Activated CD4-positive, alpha-beta T cell treated with anti-CD3 and anti-CD28 coated beads, Interleukin-2, amount 50 U/mL, for 4 hours (primary cell): Measurements from ENCODE around the gene TBATA.
"Not testable (repeated sequence)": the region's sequence is repeated elsewhere in the genome, so short reads cannot be mapped to it uniquely, and the experiment has no call there.

Experiments
- DNase-seq, 2 experiments: peaks; one replicate each; pipeline ENCODE4 v3.0.0-alpha.2; 2020

Gene TBATA

GRCh38 chr10:70777063-70777875 is 7.9 kb downstream of the TBATA start:
- DNase-seq: no peak

DNA sequence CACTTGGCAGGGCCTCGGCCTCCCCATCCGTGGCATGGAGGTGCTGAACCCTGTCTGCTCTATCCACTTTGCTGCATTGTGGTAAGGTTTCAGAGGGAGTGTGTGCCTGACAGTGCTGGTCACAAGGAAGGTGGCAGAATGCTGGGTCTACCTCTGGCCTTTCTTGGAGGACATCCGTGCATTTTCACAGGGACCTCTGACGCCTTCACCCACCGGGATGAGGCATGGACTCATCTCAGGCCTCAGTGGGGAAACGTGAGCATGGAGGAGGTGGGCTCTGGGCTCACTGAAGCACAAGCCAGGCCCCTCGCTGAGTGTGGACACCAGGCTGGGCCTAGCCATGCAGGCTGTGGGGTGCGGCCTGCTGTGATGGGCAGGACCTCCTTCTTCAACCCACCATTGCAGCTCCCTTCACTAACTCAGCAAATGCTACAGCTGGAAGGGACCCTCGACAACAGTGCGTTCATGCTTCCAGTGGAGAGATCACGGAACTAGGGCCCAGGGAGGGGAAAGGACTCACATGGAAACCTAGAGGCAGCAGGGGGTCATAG is 8.6 kb downstream of the TBATA start:
- no peak for DNase-seq

DNA sequence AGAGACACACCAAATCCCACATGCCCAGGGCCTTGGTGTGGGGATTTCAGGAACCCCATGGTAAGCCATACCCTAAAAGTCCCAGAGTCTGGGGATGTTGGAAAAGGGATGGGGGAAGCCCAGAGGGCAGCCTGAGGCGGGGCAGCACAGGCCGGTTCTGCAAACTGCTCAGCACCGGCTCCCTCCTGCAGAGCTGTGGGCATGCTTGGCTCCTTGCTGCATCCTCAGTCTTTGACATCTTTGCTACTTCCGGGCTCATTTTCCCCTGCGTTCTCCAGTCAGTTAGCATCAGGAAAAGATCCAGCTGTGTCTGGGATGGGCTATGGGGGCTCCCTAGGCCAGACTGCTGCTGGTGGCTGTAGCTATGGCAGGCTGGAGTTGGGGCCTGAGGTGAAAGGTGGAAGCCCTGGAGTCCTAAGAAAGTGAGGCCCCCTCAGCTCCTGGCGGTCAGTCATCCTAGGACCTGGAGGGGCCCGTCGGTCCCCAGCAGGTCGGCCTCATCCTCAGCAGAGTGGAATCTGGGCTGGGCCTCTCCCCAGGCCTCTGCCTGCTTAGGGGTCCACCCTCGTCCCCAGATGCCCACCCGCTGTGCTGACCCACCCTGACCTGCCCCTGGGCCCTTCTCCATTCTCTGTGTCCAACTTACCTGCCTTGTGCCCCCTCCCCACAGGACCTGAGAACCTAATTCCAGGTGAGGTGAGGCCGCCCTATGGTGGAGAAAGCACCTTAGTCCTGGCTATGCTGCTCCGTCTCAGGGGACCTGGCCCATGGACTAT is 9.3 kb downstream of the TBATA start:
- no peak for DNase-seq

DNA sequence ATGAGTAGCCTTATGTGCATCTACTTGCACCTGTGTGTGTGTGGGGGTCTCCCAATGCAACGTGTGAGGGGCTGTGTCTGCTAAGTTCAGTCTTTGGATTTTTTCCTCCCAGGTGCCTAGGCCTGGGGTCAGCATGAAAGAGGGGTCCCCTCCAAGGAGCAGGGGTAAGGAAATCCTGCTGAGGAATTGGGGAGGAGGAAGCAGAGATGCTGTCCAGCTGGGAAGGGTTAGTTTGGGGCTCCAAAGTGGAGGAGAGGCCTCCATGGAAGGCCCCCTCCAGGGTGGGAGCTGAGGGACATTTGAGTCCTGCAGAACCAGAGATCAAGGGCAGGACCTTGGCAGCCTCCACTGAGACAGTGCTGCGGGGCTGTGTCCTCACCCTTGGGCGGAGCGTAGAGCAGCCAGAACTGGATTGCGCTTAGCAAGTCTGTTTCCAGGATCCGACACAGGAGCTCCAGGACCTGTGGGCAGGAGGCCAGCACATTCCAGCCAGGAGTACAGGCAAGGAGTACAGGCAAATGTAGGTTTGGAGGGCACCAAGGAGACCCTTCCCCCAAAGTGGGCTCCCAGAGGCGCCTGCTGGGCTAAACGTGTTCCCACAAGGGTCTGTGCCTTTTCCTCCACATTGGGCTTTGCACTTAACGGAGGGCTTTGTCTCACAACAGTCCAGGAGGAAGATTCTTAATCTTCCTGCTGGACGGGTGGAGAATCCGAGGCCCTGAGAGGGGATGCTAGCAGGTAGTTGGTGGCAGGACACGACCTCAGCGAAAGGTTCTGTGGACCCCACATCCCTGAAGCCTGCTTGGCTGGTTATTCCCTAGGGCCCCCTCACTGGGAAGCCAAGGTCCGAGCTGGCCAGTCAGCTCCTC is 10.1 kb downstream of the TBATA start:
- no peak for DNase-seq

DNA sequence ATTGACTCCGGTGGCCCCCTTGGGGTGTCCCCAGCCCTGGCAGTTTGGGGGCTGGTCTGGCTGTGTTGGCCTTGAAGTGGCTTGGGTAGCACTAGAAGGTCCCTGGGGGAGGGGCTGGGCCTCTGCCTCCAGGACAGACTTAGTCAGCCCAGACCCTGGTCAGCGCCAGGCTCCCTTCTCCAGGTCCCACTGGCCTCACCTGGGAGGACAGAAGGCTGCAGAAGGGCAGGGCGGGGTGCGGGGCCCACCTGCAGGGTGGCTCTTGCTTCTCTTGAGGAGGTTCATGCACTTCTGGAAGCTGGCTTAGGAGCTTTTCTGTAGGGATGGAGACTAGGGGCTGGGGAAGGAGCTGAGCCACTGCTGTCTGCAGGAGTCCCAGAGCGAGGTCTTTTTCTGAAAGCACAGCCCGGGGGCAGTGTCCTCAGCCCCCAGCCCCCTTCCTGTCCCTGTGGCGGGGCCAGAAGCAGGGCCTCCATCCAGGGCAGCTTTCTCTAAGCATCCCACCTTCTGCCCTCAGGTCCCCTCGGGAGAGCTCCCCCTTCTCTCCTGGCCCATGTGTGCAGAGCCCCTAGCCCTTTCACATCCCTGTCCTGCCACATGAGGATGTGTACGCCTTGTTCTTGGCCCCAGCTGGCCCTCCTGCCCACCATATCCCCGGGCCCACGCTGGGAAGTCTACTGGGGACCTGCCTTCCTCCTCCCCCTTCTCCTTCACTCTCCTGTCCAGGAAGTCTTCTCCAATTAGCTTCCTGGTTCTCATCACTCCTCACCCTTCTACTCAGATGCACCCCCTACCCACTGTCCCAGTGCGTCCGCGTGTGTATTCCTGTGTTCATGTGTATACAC is 11.0 kb downstream of the TBATA start:
- DNase-seq: no peak

GRCh38 chr10:70773461-70773860 is 11.7 kb downstream of the TBATA start:
- no peak for DNase-seq

- no peak for DNase-seq
Observed at GRCh38 chr10:70772627-70773026, 12.6 kb downstream of the TBATA start.

DNA sequence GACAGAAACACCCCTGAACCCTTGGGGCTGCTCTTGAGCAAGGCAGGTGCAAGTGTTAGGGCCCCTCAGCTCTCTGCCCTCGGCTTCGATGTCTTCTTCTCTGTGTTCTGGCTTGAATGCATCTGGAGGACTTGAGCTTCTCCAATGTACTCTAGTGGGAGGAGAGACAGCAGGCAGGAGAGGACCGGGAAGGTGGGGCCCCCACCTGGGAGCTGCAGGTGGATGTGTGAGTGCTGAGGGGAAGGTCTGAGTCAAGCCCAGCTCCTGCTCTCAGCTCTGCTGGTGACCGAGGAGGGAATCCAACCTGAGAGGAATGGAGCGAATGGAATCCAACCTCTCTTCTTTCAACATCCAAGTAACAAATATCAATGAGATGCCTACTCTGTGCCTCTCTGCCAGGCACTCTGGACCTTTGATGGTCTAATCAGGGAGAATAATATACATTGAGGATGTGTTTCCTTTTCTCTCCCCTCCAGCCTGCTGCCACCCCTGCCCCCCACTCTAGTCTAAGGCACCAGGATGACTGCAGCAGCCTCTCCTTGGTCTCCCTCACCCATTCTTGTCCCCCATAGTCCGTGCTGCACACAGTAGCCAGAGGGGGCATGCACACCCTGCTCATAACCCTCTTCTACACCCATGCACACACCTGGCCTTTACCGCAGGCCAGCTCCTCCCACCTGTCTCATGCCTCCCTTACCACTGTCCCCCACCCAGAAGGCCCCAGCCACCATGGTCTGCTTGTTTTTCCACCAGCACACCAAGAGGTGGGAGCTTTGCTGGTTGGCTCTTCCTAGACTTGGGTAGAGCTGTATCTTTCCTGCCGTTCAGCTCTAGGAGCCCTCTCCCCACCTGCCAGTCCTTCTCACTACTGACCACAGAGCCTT is 13.6 kb downstream of the TBATA start:
- no peak for DNase-seq

DNA sequence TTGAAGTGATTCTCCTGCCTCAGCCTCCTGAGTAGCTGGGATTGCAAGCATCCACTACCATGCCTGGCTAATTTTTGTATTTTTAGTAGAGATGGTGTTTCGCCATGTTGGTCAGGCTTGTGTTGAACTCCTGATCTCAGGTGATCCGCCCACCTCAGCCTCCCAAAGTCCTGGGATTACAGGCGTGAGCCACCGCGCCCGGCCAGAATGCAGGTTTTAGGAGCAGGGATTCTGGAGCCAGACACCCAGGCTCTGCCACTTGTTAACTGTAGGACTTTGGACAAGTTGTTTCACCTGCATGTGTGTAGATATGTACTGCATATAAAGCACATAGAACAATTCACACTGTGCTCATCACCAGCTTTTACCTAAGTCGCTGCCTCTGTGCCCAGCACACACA is 14.7 kb downstream of the TBATA start:
- not testable (repeated sequence) for DNase-seq

- no peak for DNase-seq
Observed at GRCh38 chr10:70770001-70770400, 15.2 kb downstream of the TBATA start.

- no peak for DNase-seq
Observed at GRCh38 chr10:70769121-70769520, 16.1 kb downstream of the TBATA start.

GRCh38 chr10:70768026-70768685 is 17.0 kb downstream of the TBATA start:
- DNase-seq: not testable (repeated sequence)

DNA sequence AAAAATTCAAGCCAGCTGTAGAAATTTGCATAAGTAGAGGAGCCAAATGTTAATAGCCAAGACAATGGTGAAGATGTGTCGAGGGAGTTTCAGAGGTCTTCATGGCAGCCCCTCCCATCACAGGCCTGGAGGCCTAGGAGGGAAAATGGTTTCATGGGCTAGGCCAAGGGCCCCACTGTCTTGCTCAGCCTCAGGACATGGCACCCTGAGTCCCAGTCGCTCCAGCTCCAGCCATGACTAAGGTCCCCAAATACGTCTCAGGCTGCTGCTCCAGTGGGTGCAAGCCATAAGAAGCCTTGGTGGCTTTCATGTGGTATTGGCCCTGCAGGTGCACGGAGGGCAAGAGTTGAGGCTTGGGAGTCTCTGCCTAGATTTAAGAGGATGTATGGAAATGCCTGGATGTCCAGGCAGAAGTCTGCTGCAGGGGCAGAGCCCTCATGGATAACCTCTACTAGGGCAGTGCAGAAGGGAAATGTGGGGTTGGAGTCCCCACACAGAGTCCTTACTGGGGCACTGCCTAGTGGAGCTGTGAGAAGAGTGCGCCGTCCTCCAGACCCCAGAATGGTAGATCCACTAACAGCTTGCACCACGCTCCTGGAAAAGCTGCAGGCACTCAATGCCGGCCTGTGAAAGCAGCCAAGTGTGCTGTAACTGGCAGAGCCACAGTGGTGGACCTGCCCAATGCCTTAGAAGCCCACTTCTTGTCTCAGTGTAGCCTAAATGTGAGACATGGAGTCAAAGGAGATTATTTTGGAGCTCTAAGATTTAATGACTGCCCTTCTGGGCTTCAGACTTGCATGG is 19.2 kb downstream of the TBATA start:
- no peak for DNase-seq

DNA sequence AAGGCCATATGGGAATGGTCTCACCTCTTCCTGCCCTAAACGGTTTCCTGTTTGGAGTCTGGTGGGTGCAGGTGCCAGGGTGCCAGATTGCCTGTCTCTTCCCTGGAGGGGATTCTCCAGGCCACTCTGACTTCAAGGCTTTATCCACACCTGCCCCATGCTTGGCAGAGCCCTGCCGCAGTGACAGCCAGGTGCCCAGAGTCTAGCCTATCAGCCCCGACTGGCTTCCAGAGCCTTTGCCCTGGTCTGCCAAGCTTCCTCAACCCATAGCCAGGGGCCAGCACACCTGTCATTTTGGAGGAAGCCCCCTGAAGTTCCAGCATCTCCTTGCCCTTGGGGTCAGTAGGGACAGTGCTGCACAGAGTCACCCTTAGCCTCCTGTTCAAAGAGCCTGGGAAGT is 21.6 kb downstream of the TBATA start:
- no peak for DNase-seq

DNA sequence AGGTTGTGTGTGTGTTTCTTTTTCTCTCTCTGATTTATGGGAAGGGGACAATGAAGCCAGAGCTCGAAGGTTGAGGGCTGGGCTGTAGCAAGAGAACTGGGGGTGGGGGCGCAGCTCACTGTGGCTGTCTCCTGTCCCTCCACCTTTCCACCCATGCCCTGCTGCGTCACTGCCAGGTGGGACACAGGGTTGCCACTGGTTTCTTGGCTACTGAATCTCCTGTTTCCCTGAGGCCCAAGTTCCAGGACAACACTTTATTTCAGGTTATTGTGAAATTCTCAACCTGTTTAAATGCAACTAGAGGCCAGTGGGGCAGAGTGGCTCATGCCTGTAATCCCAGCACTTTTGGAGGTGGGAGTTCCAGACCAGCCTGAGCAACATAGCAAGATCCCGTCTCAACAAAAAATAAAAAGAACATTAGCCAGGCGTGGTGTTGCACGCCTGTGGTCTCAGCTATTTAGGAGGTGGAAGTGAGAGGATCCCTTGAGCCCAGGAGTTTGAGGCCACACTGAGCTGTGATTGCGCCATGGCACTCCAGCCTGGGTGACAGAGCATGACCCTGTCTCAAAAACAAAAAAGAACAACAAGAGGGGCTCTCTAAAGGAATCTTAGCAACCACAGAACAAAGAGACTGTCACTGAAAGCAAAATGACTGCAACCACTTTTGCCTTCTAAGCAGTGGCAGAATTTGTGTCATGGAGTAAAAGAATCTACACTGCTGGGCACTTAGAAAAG is 22.6 kb downstream of the TBATA start:
- no peak for DNase-seq

DNA sequence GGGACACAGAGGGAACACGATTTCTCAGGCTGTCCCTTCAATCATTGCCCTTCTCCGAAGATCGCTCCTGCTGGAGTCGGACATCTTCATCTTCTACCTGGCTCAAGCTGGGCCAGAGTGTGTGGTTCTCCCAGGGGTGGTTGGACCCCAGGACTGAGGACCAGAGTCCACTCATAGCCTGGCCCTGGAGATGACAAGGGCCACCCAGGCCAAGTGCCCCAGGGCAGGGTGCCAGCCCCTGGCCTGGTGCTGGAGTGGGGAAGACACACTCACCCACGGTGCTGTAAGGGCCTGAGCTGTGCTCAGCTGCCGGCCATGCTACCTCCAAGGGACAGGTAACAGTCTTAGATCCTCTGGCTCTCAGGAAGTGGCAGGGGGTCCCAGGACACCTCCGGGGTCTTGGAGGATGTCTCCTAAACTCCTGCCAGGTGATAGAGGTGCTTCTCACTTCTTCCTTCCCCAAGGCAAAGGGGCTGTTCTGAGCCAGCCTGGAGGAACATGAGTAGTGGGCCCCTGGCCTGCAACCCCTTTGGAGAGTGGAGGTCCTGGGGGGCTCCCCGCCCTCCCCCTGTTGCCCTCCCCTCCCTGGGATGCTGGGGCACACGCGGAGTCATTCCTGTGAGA is 23.3 kb downstream of the TBATA start:
- no peak for DNase-seq

DNA sequence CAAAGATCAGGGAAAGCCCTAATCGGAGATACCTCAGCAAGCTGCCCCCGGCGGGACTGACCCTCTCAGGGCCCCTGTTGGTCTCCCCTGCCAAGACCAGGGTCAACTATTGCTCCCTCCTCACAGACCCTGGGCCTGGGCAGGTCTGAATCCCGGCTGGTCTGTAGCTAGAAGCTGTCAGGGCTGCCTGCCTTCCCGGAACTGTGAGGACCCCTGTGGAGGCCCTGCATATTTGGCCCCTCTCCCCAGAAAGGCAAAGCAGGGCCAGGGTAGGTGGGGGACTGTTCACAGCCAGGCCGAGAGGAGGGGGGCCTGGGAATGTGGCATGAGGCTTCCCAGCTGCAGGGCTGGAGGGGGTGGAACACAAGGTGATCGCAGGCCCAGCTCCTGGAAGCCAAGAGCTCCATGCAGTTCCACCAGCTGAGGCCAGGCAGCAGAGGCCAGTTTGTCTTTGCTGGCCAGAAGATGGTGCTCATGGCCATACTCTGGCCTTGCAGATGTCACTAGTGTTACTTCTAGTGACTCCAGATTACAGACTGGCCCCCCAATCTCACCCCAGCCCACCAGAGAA is 24.1 kb downstream of the TBATA start:
- no peak for DNase-seq

GRCh38 chr10:70760271-70760787 is 24.8 kb downstream of the TBATA start:
- DNase-seq: no peak
